Epithelial cell of alveolus of lung (primary cell): ENCODE results near the gene TCEAL6. TPM values are rescaled to one million over a fixed set of nuclear protein-coding genes. Genes with fewer than 3 reads are reported as not detected.

Experiments used
- total RNA-seq: library from RNA; depleted of rRNA; stranded (reverse); fragments of >200 nt; gene quantifications from 2 replicates; pipeline ENCODE4 v1.2.1, GENCODE V29; 2015

TCEAL6 gene
- total RNA-seq, result not detected in 2 replicates

DNA sequence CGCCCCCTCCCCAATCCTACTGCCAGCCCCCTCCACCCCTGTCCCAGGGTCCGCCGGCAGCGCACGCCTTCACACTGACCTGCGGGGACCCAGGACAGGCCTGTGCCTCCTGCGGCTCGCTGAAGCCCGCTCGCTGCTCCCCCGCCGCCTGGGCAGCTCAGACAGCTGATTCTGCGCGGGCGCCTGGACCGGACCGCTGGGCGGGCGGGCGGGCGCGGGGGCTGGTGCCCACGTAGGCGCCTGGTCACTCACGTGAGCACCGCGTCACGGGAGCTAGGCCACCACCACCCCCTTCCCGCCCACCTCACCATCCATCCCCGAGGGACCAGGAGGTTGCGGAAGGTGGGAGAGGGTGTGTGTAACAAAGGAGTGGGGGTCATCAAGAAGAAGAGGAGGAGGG lies at the start of gene TCEAL6:
Gene TCEAL6 (minus strand): TSS at position 208 of the 400 bp plus-strand sequence.

DNA sequence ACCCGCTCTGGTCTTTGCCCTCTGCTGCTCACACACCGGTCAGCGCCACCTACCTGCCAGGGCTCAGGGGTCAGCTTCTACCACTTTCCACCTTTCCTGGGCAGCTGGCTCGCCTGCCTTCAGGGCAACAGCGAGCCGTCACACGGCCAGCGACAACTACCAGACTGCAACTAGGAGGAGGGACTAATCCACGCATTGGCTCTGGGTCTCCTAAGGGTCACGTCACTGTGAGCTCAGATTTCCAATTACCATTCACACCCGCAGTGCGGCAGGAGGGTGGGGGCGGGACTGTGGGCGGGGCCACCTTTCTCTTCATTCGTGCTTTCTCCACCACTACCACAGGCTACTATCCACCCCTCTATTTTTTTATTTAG lies 13.5 kb upstream of the TCEAL6 start, which contains the start of gene BEX5:
Gene BEX5 (minus strand): TSS at position 172 of the 374 bp plus-strand sequence. CDS start 1,712 bp downstream, outside the sequence.

DNA sequence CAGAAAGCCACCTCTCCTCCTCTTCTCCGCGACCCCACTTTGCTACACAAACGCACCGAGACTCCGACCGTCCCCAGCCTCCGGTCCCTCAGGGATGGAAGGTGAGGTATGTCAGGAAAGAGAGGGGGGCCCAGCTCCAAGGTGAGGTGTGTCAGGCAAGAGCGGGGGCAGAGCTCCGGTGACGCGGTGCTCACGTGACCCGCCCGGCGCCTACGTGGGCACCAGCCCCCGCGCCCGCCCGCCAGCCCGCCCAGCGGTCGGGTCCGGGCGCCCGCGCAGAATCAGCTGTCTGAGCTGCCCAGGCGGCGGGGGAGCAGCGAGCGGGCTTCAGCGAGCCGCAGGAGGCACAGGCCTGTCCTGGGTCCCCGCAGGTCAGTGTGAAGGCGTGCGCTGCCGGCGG lies 16.8 kb downstream of the TCEAL6 start, which contains the start of gene TCEAL2:
Gene TCEAL2 (plus strand): TSS at position 244 of the 400 bp plus-strand sequence. CDS start 1,152 bp downstream, outside the sequence.

Other genes starting within 250 kb of the TCEAL6 start
- not detected in 2 replicates for gene ZMAT1, start 210.5 kb downstream of the TCEAL6 start, total RNA-seq
- not detected in 2 replicates for gene TCEAL2, start 16.8 kb downstream of the TCEAL6 start, total RNA-seq
- not detected in 2 replicates for gene BEX5, start 13.5 kb upstream of the TCEAL6 start, total RNA-seq
- gene TCP11X1, start 72.8 kb upstream of the TCEAL6 start, total RNA-seq, result not detected in 2 replicates
- gene NXF2, start 104.7 kb upstream of the TCEAL6 start, total RNA-seq, result not detected in 2 replicates